CD4-positive, alpha-beta T cell treated with Interferon alpha-2 for 1 hour (primary cell): ENCODE measurements around the gene GRIK4.
"Not testable (repeated sequence)": the region's sequence is repeated elsewhere in the genome, so short reads cannot be mapped to it uniquely, and the experiment has no call there.

ENCODE experiments used
- DNase-seq, 2 donors: peaks; one replicate each; pipeline ENCODE4 v3.0.0-alpha.2; 2020 to 2022

GRIK4 gene

DNA sequence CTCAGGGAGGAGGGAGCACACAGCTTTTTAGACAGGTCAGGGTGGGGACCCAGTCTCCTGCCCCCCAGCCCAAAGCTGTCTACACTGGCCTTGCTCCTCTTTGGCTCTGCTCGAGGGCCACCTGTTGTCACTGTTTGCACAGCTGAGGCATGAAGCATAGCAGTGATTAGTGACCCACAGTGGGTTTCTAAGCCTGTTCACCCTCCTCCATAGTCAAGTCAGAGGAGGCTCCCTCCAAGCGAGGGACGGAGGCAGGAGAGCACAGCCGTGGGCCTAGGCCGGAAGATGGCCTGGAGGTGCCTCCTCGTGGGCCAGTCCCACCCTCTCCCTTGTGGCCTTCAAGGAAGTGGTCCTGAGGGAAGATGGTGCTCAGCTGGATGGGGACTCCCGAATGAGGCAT lies 241.1 kb downstream of the GRIK4 start:
- no peak for DNase-seq

DNA sequence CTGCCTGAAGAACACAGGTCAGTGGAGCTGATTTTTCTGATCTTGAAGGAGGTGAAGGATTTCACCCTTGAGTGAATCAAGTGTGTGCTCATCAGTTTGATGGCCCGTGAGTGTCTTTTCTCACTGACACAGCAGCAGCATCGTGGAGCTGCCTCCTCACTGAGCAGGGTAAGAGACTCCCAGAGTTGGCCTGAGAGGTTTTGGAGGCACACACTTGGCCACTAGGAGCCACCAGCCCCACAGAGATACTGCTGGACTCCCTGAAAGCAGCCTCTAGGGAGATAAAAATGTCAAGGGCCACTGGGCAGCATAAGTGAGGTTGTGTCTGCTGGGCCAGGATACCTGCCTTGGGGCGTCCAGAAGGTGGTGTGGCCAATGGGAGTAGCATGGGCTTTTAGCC lies 245.4 kb downstream of the GRIK4 start:
- no peak for DNase-seq

DNA sequence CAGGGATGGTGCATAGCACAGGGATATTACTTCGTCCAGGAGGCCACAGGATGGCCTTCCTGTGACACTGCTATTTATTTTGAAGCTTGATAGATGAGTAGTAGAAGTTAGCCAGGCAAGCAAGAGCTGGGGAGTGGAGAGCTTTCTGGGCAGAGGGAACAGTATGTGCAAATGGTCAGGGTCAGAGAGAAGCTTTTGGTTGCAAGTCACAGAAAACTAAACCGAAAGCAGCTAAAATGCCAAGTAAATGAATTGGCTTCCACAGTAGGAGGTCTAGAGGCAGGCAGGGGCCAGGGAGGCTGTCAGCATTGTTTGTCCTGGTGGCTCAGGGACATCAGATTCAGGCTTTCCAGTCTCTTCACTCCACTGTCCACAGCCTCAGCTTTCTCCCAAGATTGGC lies 247.5 kb downstream of the GRIK4 start:
- DNase-seq = no peak

DNA sequence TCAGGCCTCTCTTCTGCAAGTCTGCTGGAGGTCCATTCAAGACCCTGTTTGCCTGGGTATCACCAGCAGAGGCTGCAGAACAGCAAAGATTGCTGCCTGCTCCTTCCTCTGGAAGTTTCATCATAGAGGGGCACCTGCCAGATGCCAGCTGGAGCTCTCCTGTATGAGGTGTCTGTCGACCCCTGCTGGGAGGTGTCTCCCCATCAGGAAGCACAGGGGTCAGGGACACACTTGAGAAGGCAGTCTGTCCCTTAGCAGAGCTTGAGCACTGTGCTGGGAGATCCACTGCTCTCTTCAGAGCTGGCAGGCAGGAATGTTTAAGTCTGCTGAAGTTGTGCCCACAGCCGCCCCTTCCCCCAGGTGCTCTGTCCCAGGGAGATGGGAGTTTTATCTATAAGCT lies 254.2 kb downstream of the GRIK4 start:
- DNase-seq = not testable (repeated sequence)

DNA sequence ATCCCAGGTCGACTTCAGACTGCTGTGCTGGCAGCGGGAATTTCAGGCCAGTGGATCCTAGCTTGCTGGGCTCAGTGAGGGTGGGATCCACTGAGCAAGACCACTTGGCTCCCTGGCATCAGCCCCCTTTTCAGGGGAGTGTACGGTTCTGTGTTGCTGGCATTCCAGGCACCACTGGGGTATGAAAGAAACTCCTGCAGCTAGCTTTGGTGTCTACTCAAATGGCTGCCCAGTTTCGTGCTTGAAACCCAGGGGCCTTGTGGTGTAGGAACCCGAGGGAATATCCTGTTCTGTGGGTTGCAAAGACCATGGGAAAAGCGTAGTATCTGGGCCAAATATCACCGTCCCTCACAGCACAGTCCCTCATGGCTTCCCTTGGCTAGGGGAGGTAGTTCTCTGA lies 254.8 kb downstream of the GRIK4 start:
- DNase-seq = no peak

DNA sequence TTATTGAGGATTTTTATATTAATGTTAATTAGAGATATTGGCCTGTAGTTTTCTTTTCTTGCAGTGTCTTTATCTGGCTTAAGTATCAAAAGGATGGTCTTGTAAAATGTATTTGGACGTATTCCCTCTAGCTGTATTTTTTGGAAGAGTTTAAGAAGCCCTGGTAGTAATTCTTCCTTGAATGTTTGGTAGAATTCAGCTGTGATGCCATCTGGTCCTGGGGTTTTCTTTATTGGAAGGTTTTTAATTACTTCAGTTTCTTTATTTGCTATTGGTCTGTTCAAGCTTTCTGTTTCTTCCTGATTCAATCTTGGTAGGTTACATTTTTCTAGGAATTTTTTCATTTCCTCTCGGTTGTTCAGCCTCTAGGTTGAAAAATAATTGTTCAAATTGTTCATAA lies 257.4 kb downstream of the GRIK4 start:
- no peak for DNase-seq

DNA sequence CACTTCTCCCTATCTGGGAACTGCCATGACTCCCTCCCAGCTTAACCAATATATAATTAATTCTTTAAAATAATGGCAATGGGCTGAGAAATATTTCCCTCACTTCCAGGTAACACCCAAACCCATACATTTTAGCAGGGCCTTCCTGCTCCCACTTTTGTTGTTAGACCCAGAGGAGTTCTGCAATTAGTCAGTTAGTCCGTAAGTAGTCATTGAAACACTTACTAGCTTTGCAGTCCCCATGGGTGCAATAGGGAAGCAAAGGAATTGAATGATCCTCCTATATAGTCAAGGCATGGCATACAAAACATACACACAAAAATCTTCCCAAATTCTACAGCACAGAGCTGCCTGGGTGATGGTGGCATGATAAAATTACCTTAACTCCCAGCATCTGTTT lies 258.4 kb downstream of the GRIK4 start:
- no peak for DNase-seq

DNA sequence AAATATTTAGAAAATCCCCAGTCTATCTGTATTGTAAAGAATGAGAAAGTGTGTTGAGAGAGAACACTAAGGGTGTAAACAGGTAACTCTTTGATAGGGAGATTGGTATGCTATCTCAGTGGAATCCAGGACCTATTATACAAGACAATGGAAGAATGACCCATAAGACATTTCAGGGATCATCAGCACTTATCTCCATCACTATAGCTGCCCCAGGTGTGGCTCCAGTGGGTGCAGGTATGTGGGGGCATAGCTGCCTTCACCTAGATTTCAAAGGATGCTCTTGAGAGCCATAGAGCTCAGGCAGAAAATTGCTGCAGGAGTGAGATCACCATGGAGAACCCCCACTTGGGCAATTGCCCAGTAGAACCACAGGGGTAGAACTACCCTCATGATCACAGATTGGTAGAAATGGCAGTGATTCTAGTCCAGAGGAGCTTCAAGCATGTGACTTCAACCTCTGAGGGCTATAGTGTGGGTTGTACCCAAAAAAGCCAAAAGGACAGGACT lies 260.1 kb downstream of the GRIK4 start:
- DNase-seq = no peak

DNA sequence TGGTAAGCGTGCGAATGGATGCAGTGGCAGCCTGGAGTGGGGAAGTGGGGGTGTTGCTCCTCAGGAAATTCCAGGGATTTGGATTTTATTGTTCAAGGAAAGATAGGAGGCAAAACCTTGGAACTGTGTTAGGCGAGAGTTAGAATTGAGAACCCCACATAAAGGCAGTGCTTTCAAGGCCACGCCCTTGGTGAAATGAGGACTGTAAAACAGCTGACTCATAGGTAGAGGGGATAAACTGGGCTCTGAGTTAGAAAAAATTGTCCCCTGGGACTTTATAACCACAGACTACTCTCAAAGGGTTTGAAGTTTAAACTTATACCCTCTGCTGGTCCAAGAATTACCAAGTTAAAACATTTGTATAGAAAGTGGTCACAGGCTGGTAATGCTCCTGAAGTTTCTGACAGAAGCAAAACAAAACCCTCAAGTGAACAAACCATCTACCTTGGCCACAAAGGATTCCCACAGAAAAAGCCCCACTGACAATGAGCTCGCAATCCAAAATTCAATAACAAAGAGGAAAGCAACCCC lies 262.0 kb downstream of the GRIK4 start:
- no peak for DNase-seq

DNA sequence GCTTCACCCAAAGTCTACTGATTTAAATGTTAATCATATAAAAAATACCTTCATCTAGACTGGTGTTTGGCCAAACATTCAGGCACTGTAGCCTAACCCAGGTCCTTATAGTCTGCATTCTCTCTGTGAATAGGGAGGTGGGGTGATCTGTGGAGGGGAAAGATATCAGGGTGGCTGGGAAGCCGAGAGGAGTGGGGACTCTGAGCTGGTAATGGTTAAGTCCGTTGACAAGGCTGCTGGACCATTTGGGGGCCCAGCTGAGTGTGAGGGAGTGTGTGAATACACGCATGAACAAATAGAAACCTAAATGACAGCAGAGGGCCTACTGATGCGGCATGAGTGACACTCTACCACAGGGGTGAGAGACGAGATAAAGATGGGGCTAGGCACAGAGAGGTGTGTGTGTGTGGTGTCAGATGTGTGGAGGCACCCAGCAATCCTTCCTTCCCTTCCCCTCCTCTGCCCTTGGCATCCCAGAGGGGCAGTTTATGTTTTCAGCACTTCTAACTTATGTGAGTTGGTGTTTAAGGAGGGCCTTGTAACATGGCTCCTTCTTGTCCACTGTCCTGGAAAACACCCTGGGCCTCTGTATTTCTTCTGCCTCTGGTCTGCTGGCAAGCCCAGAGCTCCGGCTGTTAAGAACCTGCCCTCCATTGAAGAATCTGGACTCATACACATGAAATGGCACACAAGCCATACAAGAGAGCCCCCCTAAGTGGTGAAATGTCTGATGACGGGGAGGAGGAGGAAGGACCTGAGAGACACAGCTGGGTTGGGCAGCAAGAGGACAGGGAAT lies 263.2 kb downstream of the GRIK4 start:
- no peak for DNase-seq

DNA sequence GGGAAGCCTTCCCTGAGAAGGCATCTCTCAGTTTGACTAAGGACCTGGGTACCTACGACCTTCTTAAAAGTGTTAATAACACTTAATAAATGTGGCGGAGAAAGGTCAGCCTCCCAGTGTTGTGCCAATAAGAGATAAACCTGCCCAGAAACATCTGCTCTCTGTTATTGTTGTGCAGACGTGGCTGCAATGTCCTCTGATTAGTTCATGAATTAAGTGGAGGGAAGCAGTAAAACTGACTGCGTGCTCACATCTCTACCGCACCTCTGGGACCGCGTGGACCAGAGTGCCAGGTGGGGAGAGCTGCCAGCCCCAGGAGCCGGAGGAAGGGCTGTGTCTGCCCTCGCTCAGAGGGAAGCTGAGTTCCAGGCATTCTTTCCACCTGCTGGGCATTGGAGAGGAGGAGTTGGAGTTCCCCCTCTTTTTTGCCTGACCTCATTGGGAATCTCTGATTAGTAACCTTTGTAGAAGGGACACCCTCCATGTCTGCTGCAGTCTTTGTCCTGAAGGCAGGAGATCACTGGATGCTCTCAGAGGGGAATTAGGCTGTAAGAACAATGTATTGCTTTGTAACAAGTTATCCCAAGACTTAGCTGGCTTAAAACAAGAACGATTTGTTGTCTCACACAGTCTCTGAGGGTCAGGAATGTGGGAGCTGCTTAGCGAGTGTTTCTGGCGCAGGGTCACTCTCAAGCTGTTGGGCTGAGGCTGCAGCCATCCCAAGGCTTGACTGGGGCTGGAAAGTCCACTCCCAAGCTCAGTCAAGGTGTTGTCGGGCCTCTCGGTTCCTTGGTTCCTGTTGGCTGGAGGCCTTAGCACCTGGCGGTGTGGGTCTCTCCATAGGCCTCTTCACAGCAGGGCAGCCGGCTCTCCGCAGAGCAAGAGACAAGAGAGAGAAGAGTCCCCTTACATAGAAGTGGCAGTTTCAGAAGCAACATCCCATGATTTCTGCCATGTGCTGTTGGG lies 264.7 kb downstream of the GRIK4 start:
- no peak for DNase-seq

DNA sequence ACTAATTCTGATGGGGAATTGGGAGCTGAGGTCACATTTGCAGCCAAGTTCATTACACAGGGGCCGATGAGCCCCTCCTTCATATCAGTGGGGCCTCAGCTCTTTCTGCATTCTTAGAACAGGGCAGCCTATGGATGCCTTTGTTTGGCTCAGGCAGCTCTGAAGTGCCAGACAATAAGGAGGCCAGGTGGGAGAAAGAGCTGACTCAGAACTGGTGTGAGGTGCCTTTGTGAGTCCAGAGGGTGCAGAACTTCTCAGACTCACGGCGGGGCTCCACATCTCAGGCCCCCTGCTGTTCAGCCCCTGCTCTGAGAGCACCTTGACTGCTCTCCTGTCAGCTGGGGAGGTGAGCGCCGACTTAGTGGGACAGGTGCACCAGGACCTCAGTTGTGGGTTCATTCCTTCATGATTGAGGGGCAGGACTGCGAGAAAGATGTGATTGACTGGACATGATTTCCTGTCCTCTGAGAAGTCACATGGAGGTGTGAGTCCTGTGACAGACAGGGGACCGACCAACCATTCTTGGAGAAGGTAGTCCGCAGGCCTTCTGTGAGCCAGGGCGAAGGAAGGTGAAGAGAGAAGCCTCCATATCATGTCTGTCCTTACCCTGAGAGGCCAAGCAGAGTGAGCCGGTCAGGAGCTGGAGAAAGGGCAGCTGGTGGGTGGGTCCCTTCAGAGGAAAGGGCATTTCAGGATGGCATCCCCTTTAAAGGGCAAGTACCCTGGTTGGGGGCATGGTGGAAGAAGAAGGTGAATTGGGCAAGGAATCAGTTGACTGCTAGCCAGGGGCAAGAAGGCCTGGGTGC lies 267.3 kb downstream of the GRIK4 start:
- DNase-seq = no peak

DNA sequence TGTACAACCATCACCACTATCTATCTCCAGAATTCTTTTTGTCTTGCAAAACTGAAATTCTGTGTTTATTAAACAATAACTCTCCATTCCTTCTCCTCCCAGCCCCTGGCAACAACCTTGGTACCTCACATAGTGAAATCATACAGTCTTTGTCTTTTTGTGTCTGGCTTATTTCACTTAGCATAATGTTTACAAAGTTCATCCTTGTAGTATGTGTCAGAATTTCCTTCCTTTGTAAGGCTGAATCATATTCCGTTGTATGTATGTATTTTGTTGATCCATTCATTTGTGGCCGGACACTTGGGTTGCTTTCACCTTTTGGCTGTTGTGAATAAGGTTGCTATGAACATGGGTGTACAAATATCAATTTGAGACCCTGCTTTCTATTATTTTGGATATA lies 268.7 kb downstream of the GRIK4 start:
- no peak for DNase-seq

DNA sequence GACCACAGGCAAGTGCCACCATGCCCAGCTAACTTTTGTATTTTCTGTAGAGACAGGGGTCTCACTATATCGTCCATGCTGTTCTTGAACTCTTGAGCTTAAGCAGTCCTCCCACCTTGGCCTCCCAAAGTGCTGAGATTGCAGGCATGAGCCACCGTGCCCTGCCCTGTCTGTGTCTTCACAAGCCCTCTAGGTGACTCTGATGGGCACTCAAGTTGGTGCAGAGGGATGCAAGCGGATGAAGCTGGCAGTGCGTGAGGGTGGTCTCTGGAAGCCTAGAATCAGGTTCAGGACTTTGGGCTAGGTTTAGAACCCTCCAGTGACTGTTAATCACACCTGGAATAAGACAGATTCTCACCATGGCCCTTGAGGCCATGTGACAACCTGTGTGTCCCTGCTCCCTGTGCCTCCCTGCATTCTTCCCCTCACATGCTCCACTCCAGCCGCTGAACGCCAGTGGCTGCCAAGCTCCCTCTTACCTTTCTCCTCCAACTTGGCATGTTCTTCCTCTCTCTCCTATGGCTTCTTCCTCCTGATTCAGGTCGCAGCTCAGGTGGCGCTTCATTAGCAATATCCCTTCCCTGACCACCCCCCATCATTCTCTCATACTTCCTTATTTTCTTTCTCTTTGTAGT lies 270.1 kb downstream of the GRIK4 start:
- DNase-seq = no peak

DNA sequence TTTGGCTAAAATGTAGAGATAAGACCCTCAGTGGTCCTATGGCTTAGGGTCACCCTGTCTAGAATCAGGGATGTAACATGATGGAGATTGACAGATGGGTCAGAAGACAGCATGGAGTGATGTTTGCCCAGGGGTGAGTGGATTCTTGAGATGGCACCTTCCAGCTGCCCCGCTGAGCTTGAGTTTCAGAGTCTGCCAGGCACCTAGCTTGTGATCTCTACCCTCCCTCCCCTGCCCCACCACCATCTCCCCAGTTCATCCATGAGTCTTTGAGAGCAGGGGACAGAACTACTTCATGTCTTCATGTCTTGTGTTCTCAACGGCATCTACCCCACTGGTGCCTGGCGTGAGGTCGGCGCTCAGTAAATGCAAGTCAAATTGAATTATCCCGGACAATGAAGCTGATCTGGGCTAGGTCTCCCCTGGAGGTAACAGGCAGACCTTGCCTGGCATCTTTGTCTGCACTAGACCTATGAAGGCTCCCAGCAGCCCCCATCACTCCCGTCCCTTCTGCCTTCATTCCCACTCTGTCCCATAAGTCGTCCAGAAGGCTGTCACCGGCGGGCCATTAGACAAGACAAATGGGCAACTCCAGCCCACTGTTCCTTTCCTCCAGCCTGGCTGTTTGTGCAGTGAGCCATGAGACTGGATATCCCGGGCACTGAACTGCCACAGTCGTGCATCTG lies 273.2 kb downstream of the GRIK4 start:
- no peak for DNase-seq

DNA sequence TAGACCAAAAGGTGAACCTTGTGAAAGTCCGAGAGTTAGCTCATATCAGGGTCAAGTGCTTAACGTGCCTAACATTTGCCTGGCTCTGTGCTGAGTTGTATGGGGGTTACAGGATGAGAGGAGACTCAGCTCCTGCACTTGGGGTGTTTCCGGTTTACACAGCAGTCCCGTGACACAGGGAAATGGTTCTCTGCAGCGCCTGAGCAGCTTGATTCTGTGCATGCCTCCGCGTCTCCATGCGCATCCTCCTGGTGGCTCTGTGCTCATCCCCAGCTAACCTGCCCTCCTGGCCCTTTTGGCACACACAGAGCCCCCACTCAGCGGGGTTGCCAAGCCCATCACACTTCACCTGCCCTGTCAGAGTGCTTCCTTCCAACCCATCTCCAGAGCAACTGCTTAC lies 274.0 kb downstream of the GRIK4 start:
- DNase-seq = no peak

DNA sequence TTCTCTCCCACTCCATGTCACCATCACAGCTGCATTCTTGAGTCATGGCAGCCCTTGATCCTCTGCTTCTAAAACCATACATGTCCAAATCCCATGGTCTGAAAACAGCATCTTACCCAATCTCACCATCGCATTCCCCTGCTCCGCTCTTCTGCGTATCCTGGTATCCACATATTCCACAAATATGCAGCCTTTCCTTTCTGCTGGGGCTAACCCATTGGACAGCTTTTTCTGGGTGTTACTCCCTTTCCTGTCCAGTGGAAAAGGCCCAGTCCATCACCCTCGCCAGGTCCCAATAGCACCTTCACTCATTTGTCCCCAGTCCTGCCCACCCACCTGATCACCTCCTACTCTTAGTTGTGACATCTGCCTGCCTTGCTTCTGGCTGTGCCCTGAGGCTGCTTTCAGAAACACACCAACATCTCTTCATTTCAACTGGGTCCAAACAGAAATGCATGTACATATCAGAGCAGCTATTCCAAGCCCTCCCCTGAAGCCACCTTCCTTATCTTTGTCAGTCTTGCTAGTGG lies 274.7 kb downstream of the GRIK4 start:
- no peak for DNase-seq

DNA sequence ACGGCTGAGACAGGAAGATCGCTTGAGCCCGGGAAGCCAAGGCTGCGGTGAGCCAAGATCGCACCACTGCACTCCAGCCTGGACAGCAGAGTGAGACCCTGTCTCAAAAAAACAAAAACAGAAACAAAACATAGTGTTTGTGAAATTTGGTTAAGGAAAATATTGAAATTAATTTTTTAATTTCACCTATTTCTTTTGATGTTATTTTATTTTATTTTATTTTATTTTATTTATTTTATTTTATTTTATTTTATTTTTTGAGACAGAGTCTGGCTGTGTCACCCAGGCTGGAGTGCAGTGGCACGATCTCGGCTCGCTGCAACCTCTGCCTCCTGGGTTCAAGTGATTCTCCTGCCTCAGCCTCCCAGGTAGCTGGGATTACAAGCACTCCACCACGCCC lies 275.7 kb downstream of the GRIK4 start:
- not testable (repeated sequence) for DNase-seq

DNA sequence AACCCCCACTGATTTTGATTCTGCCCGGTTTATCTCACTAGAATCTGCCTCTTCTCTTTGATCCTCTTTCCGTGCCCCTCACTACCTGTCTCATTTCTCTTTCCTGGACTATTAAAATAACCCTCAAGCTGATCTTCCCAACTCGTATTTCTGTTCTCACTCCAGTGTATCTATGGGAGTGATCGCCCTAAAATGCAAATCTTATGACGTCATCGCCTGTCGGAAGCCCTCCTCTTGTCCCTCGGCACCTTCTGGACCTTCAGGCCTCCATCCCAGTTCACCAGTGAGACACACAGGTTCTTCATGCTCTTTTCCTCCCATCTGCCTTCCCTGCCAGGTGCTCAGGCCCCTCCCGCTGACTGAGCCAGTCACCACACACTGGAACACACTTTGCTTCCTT lies 277.8 kb downstream of the GRIK4 start:
- no peak for DNase-seq

DNA sequence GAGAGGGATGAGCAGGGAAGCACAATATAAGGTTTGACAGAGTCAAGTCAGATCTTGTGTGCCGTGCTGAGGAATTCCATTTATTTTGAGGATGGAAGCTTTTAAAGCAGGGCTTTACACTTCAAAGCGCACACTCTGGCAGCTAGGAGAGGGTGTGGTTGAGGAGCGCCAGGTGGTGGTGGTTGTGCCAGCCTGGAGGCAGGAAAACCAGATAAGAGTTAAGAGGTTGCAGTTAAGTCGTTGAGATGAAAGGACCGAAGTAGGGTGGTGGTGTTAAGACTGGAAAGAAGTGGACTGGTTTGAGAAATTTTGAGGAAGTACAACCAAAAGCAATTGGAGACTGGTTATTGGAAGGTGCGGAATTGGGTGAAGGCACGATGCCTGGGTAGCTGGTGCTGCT lies 280.8 kb downstream of the GRIK4 start:
- DNase-seq = no peak

DNA sequence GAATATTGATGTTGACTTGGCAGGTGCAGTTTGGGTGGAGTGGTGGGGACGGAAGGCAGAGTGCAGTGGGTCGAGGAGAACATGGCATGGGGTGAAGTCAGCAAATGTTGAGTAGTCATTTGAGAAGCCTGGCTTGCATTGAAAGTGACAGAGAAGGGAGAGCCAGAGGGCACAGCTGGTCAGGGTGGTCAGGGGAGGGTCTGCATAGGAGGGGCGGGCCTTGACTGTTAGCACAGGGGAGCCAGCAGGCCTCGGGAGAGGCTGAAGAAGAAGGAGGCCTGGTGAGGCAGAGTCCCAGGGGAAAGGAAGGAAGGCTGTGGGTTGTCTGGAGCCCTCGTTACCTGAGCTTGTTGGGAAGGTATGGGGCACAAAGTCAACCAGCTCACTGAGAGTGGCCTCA lies 281.6 kb downstream of the GRIK4 start:
- DNase-seq = no peak
